ENCODE measurements around the gene CDK2AP2. TPM values are rescaled to one million over a fixed set of nuclear protein-coding genes. Genes with fewer than 3 reads are reported as not detected.

CDK2AP2 gene
- total and polyA plus RNA-seq, 2 donors (not counting 3 experiments of a cell fraction or from before 2014, with no cell fraction given): 81.2 to 143 TPM

GRCh38 chr11:67507242-67507863 lies 609 bp downstream of the CDK2AP2 start:
- ChIA-PET POLR2A (interaction anchor here (0.6 kb wide), 1 partner anchor 137 kb away, joined by 4 read pairs; no protein-coding TSS in a partner anchor), CTCF (interaction anchor here (1.0 kb wide), 1 partner anchor 106 kb away, joined by 3 read pairs; the partner anchor contains the start of gene PPP1CA)
- H3K27me3 ChIP-seq (ENCODE audit: control insufficient read depth in 2 of 2, insufficient read depth in 2 of 2, low read length in 2 of 2): no peaks in the 10 kb centered on the region
- no peaks in the 10 kb centered on the region for H3K9me1 ChIP-seq (replicated peaks; ENCODE audit: control insufficient read depth, extremely low read depth, insufficient read depth, low read length)
- no peaks in the 10 kb centered on the region for H4K20me1 ChIP-seq (replicated peaks; ENCODE audit: control insufficient read depth, extremely low read depth, insufficient read depth, low read length)
- dilution Hi-C loops (cut with MboI; ENCODE audit: extremely low pct_ligation_motif_present, low sequenced_read_pairs) (no loop called here), intact Hi-C loops (cut with micrococcal nuclease) (loop anchor here (10.0 kb wide), 1 partner anchor 243 kb away; the partner anchor contains the start of gene GRK2)
- peaks cover 11% of the 10 kb centered on the region for H3K79me2 ChIP-seq (ENCODE audit: control insufficient read depth, insufficient read depth, low read length)
- H3K36me3 ChIP-seq (ENCODE audit: control insufficient read depth in 2 of 2, extremely low read depth in 1 of 2, insufficient read depth in 2 of 2, low read length in 2 of 2): peaks cover 0 to 4% of the 10 kb centered on the region in 2 experiments
- BruUV-seq (replicated peaks): TSS peak; percentile 73
- H3K4me1 ChIP-seq (ENCODE audit: control insufficient read depth, extremely low read depth, insufficient read depth, low read length): peaks cover 36% of the 10 kb centered on the region
- TF ChIP-seq GATA2 (IDR thresholded peaks at IDR 0.05; ENCODE audit: insufficient read depth, insufficient read length, low read depth, low read length) (no peak), POLR2AphosphoS5 (IDR thresholded peaks at IDR 0.05; ENCODE audit: insufficient read depth, low read depth, low read length) (no peak), POLR2A (IDR thresholded peaks at IDR 0.05; ENCODE audit: low read depth, low read length) (no peak), CTCF (IDR thresholded peaks at IDR 0.05; ENCODE audit: extremely low read depth in 1 of 2, insufficient read depth in 1 of 2, low read depth in 1 of 2, low read length in 2 of 2) (no peak), MAX (IDR thresholded peaks at IDR 0.05; ENCODE audit: insufficient read depth, insufficient read length) (no peak), JUN (IDR thresholded peaks at IDR 0.05; ENCODE audit: borderline replicate concordance, insufficient read depth, insufficient read length, low read depth) (no peak), MYC (IDR thresholded peaks at IDR 0.05; ENCODE audit: low read depth, low read length) (no peak), FOS (IDR thresholded peaks at IDR 0.05; ENCODE audit: borderline replicate concordance, insufficient read depth, low read length) (no peak), EZH2 (IDR thresholded peaks at IDR 0.05; ENCODE audit: borderline replicate concordance, low read depth, low read length, severe bottlenecking) (no peak)
- FAIRE-seq: no peak
- DNase-seq (ENCODE audit: low read depth, low spot score): no peak
- peak overlapping the region; percentile 71 for H2AFZ ChIP-seq (ENCODE audit: low read depth, low read length)
- H3K9ac ChIP-seq (replicated peaks; ENCODE audit: extremely low read depth, insufficient read depth, low read length): peak overlapping the region; percentile 40
- peak overlapping the region; percentile 39 to 54 (median 53) for H3K4me3 ChIP-seq (replicated peaks in 1 of 3; ENCODE audit: insufficient read depth in 1 of 3, low read depth in 1 of 3, low read length in 3 of 3)
- peak overlapping the region; percentile 58 for H3K4me2 ChIP-seq (ENCODE audit: insufficient read depth, low read length)
- H3K9me3 ChIP-seq (replicated peaks; ENCODE audit: control insufficient read depth, insufficient read depth, low read length): no peaks in the 10 kb centered on the region
- peak overlapping the region; percentile 42 for H3K27ac ChIP-seq (ENCODE audit: insufficient read depth, low read depth, low read length)

Measured in endothelial cell of umbilical vein (primary cell).